ENCODE measurements around the gene SIAH1. TPM values are rescaled to one million over a fixed set of nuclear protein-coding genes. Genes with fewer than 3 reads are reported as not detected.

SIAH1 gene
- total and polyA plus RNA-seq, 10 of the 15 experiments (the other 5 are each of a cell fraction or from before 2014, with no cell fraction given) = 5.1 to 21.1 (median 13.9) TPM

DNA sequence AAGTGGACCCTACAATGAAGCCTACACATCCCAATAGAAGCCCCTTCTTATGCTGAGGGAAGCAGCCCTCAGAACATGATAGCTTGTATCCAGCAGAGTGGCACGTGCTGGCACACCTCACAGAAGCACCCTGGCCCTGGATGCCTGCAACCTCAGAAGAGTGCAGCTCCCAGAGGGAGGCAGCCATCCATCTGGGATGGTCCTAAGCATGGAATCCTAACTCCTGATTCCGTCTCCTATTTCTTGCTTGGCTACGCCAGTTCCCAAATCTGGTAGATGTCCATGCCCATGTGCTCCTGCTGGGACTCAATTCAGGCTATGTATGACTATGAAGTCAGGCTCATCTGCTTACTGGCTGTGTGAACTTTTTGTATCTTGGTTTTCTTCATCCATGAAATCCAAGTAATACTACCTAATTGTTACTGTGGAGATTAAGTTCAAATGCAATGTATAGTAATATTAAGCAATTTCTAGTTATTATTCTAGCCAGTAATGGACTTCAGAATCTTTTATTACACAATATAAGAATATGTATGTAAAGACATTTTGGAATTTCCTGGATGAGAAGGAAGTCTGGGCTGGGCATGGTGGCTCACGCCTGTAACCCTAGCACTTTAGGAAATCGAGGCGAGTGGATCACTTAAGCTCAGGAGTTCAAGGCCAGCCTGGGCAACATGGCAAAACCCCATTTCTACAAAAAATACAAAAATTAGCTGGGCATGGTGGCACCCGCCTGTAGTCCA lies 32.4 kb downstream of the SIAH1 start:
- peaks cover 10 to 26% of the 10 kb centered on the region in 2 experiments for H3K36me3 ChIP-seq (ENCODE audit: control insufficient read depth in 2 of 2, insufficient read depth in 2 of 2, low read length in 1 of 2)
- RAD21 ChIA-PET (ENCODE audit: unreplicated experiment) = interaction anchor here (0.6 to 6.4 kb wide), 5 partner anchors 73 to 277 kb away, joined by 3 to 77 read pairs (median 32); no protein-coding TSS in a partner anchor

More for the DNA sequence above, 32.4 kb downstream of the SIAH1 start:
- peaks cover 5% of the 10 kb centered on the region for H3K4me1 ChIP-seq (ENCODE audit: control insufficient read depth, insufficient read depth, low read length)
- ATAC-seq = no peak
- FAIRE-seq = no peak
- H3K9ac ChIP-seq (ENCODE audit: control insufficient read depth, insufficient read depth, low read length) = no peak overlapping the region
- WGBS (ENCODE audit: insufficient coverage, insufficient replicate concordance, low lambda C conversion rate, missing lambda C conversion rate) = 80% methylated on average over 7 of the region's 7 CpGs
- intact Hi-C loops (cut with micrococcal nuclease; ENCODE audit: unreplicated experiment) (loop anchor here (1.0 kb wide), 4 partner anchors 173 to 277 kb away; no protein-coding TSS in a partner anchor), in situ Hi-C loops (cut with MboI) (loop anchor here (5.0 kb wide), 2 partner anchors 174 to 274 kb away; no protein-coding TSS in a partner anchor)
- TF ChIP-seq, protein P1, sequence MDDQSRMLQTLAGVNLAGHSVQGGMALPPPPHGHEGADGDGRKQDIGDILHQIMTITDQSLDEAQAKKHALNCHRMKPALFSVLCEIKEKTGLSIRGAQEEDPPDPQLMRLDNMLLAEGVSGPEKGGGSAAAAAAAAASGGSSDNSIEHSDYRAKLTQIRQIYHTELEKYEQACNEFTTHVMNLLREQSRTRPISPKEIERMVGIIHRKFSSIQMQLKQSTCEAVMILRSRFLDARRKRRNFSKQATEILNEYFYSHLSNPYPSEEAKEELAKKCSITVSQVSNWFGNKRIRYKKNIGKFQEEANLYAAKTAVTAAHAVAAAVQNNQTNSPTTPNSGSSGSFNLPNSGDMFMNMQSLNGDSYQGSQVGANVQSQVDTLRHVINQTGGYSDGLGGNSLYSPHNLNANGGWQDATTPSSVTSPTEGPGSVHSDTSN (IDR thresholded peaks at IDR 0.05; ENCODE audit: insufficient replicate concordance, low read depth, low read length) = no peak
- TF ChIP-seq ZZZ3 (IDR thresholded peaks at IDR 0.05; ENCODE audit: control insufficient read depth, insufficient read length, low read depth) = no peak
- no peak for TF ChIP-seq ETV6 (conservative IDR thresholded peaks at IDR 0.05 in 1 of 2, IDR thresholded peaks at IDR 0.05 in 1 of 2; ENCODE audit: borderline replicate concordance in 1 of 2, low read depth in 1 of 2)
- no peak for TF ChIP-seq SPI1 (IDR thresholded peaks at IDR 0.05; ENCODE audit: borderline replicate concordance, insufficient read depth, low read depth, low read length)
- TF ChIP-seq, protein P2, sequence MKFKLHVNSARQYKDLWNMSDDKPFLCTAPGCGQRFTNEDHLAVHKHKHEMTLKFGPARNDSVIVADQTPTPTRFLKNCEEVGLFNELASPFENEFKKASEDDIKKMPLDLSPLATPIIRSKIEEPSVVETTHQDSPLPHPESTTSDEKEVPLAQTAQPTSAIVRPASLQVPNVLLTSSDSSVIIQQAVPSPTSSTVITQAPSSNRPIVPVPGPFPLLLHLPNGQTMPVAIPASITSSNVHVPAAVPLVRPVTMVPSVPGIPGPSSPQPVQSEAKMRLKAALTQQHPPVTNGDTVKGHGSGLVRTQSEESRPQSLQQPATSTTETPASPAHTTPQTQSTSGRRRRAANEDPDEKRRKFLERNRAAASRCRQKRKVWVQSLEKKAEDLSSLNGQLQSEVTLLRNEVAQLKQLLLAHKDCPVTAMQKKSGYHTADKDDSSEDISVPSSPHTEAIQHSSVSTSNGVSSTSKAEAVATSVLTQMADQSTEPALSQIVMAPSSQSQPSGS (IDR thresholded peaks at IDR 0.05; ENCODE audit: low read length) = 0 out of 2 replicates have a peak, but pooled peaks have one; percentile 1
- TF ChIP-seq SREBF2 (IDR thresholded peaks at IDR 0.05; ENCODE audit: low read length) = no peak
- no peak for TF ChIP-seq CBX5 (IDR thresholded peaks at IDR 0.05; ENCODE audit: low read depth)
- TF ChIP-seq KLF5 (IDR thresholded peaks at IDR 0.05; ENCODE audit: partially characterized antibody) = no peak
- TF ChIP-seq POLR2A (IDR thresholded peaks at IDR 0.05; ENCODE audit: low read depth, low read length) = 0 out of 2 replicates have a peak, but pooled peaks have one; percentile 30
- no peak for TF ChIP-seq ZNF217 (IDR thresholded peaks at IDR 0.05)
- ChIA-PET CTCF (interaction anchor here (0.5 to 6.3 kb wide), 8 partner anchors 9 to 277 kb away, joined by 3 to 97 read pairs (median 4); no protein-coding TSS in a partner anchor), POLR2A (interaction anchor here (0.7 to 4.1 kb wide), 2 partner anchors 68 to 271 kb away, joined by 7 to 17 read pairs; no protein-coding TSS in a partner anchor), SMC1A (ENCODE audit: uncharacterized antibody, unreplicated experiment) (interaction anchor here (1.7 to 9.4 kb wide), 5 partner anchors 16 to 277 kb away, joined by 6 to 89 read pairs (median 52); no protein-coding TSS in a partner anchor)
- H3K79me2 ChIP-seq (ENCODE audit: control insufficient read depth, insufficient read depth, low read length) = peaks cover 10% of the 10 kb centered on the region
- H3K9me3 ChIP-seq (replicated peaks; ENCODE audit: control insufficient read depth, insufficient read depth, low read length) = no peaks in the 10 kb centered on the region; the same call in 2 of the 3 replicates
- H3K27me3 ChIP-seq (replicated peaks in 1 of 2; ENCODE audit: control insufficient read depth in 2 of 2, insufficient read depth in 2 of 2, low read length in 1 of 2) = no peaks in the 10 kb centered on the region
- no peak overlapping the region for H3K27ac ChIP-seq (ENCODE audit: control insufficient read depth, insufficient read depth)
- H2AFZ ChIP-seq (ENCODE audit: control insufficient read depth, low read depth, low read length) = no peak overlapping the region
- TSS peak; percentile 42 for BruUV-seq (replicated peaks)
- no peaks in the 10 kb centered on the region for H4K20me1 ChIP-seq (ENCODE audit: control insufficient read depth, insufficient read depth)
- H3K4me3 ChIP-seq = no peak overlapping the region
- H3K4me2 ChIP-seq (ENCODE audit: control insufficient read depth, insufficient read depth) = no peak overlapping the region
- no peak for DNase-seq (ENCODE audit: low read depth, low spot score)

Measured in GM12878 (cell line).